ENCODE results near the gene AUNIP.

Gene AUNIP

GRCh38 chr1:25826571-25826970, 32.7 kb downstream of the AUNIP start:
- POLR2A ChIA-PET, result no interaction called here
- Histone ChIP-seq H3K9me3 (ENCODE audit: control insufficient read depth, insufficient read depth, low read depth, low read length) (no peaks in the 10 kb centered on the region), H3K4me3 (ENCODE audit: low read depth, low read length) (no peak overlapping the region), H3K27ac (ENCODE audit: extremely low read depth, low read depth, low read length) (no peak overlapping the region), H3K36me3 (ENCODE audit: control insufficient read depth in 2 of 2, insufficient read depth in 1 of 2, low read length in 2 of 2) (peaks cover 10 to 87% of the 10 kb centered on the region in 2 experiments), H3K4me1 (ENCODE audit: control insufficient read depth, insufficient read depth, low read length) (no peaks in the 10 kb centered on the region)
- TF ChIP-seq ZNF600 (tag by site-specific recombination; IDR thresholded peaks at IDR 0.05) (0 out of 2 replicates have a peak, but pooled peaks have one; percentile 46), MYNN (tag by site-specific recombination; IDR thresholded peaks at IDR 0.05; ENCODE audit: borderline replicate concordance) (no peak)
- CTCF ChIA-PET, result no interaction called here

GRCh38 chr1:25825605-25826004, 33.7 kb downstream of the AUNIP start:
- ChIA-PET CTCF (interaction anchor here (0.7 to 1.1 kb wide), 2 partner anchors 31 to 56 kb away, joined by 3 read pairs; no protein-coding TSS in a partner anchor), POLR2A (no interaction called here)
- H3K9me3 ChIP-seq (ENCODE audit: control insufficient read depth, insufficient read depth, low read depth, low read length), result no peaks in the 10 kb centered on the region
- H3K4me1 ChIP-seq (ENCODE audit: control insufficient read depth, insufficient read depth, low read length), result no peaks in the 10 kb centered on the region
- H3K36me3 ChIP-seq (ENCODE audit: control insufficient read depth in 2 of 2, insufficient read depth in 1 of 2, low read length in 2 of 2), result peaks cover 10 to 81% of the 10 kb centered on the region in 2 experiments; a peak in 2 of 3 replicates
- no peak overlapping the region for H3K27ac ChIP-seq (ENCODE audit: extremely low read depth, low read depth, low read length)
- TF ChIP-seq SCRT2 (tag by site-specific recombination; IDR thresholded peaks at IDR 0.05), result 0 out of 2 replicates have a peak, but pooled peaks have one; percentile 29
- TF ChIP-seq ZSCAN16 (tag by site-specific recombination; IDR thresholded peaks at IDR 0.05), result no peak
- no peak for TF ChIP-seq KLF8 (tag by site-specific recombination; IDR thresholded peaks at IDR 0.05)
- TF ChIP-seq ZNF660 (tag by site-specific recombination; IDR thresholded peaks at IDR 0.05), result no peak
- TF ChIP-seq PRDM1 (tag by site-specific recombination; IDR thresholded peaks at IDR 0.05), result no peak
- no peak for TF ChIP-seq ZBTB20 (tag by site-specific recombination; IDR thresholded peaks at IDR 0.05)
- TF ChIP-seq, protein P1, sequence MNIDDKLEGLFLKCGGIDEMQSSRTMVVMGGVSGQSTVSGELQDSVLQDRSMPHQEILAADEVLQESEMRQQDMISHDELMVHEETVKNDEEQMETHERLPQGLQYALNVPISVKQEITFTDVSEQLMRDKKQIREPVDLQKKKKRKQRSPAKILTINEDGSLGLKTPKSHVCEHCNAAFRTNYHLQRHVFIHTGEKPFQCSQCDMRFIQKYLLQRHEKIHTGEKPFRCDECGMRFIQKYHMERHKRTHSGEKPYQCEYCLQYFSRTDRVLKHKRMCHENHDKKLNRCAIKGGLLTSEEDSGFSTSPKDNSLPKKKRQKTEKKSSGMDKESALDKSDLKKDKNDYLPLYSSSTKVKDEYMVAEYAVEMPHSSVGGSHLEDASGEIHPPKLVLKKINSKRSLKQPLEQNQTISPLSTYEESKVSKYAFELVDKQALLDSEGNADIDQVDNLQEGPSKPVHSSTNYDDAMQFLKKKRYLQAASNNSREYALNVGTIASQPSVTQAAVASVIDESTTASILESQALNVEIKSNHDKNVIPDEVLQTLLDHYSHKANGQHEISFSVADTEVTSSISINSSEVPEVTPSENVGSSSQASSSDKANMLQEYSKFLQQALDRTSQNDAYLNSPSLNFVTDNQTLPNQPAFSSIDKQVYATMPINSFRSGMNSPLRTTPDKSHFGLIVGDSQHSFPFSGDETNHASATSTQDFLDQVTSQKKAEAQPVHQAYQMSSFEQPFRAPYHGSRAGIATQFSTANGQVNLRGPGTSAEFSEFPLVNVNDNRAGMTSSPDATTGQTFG (tag by site-specific recombination; IDR thresholded peaks at IDR 0.05; ENCODE audit: borderline replicate concordance), result no peak
- H3K4me3 ChIP-seq (ENCODE audit: low read depth, low read length), result no peak overlapping the region

DNA sequence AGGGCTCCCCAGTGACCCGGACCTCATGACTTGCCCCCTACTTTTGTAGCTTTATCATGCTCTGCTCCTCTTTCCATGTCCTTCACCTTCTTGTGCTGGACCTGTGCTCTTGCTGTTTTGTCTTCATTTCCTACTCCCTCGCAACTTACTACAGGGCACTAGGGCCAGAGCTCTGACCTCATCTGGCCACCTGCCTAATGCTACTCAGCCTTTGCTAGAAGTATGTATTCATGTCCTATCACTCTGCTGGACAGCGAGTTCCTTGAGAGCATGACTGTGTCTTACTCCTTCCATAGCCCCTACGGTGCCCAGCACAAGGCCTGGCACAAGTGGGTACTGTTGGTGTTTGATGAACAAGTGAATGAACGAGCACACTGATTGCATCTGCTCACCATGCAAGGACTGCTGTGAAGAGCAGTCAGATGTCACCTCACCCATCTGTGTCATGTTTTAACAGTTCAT, 37.6 kb downstream of the AUNIP start:
- TF ChIP-seq HIC1 (tag by site-specific recombination; IDR thresholded peaks at IDR 0.05) (peak; percentile 41; the same call in 1 of the 2 replicates), ZNF138 (tag by site-specific recombination; IDR thresholded peaks at IDR 0.05; ENCODE audit: borderline replicate concordance) (no peak)
- TF ChIP-seq, protein P2, sequence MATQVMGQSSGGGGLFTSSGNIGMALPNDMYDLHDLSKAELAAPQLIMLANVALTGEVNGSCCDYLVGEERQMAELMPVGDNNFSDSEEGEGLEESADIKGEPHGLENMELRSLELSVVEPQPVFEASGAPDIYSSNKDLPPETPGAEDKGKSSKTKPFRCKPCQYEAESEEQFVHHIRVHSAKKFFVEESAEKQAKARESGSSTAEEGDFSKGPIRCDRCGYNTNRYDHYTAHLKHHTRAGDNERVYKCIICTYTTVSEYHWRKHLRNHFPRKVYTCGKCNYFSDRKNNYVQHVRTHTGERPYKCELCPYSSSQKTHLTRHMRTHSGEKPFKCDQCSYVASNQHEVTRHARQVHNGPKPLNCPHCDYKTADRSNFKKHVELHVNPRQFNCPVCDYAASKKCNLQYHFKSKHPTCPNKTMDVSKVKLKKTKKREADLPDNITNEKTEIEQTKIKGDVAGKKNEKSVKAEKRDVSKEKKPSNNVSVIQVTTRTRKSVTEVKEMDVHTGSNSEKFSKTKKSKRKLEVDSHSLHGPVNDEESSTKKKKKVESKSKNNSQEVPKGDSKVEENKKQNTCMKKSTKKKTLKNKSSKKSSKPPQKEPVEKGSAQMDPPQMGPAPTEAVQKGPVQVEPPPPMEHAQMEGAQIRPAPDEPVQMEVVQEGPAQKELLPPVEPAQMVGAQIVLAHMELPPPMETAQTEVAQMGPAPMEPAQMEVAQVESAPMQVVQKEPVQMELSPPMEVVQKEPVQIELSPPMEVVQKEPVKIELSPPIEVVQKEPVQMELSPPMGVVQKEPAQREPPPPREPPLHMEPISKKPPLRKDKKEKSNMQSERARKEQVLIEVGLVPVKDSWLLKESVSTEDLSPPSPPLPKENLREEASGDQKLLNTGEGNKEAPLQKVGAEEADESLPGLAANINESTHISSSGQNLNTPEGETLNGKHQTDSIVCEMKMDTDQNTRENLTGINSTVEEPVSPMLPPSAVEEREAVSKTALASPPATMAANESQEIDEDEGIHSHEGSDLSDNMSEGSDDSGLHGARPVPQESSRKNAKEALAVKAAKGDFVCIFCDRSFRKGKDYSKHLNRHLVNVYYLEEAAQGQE (tag by site-specific recombination; IDR thresholded peaks at IDR 0.05), result peak; percentile 64
- Histone ChIP-seq H3K9me3 (ENCODE audit: control insufficient read depth, insufficient read depth, low read depth, low read length) (no peaks in the 10 kb centered on the region), H3K36me3 (ENCODE audit: control insufficient read depth in 2 of 2, insufficient read depth in 1 of 2, low read length in 2 of 2) (peaks cover 0 to 42% of the 10 kb centered on the region in 2 experiments; a peak in 1 of 3 replicates), H3K4me1 (ENCODE audit: control insufficient read depth, insufficient read depth, low read length) (peaks cover 6% of the 10 kb centered on the region; the same call in 1 of the 2 replicates), H3K4me3 (ENCODE audit: low read depth, low read length) (no peak overlapping the region), H3K27ac (ENCODE audit: extremely low read depth, low read depth, low read length) (no peak overlapping the region)
- CTCF ChIA-PET, result interaction anchor here (1.0 to 1.2 kb wide), 2 partner anchors 74 to 183 kb away, joined by 3 read pairs; no protein-coding TSS in a partner anchor
- POLR2A ChIA-PET, result interaction anchor here (1.1 to 2.9 kb wide), 2 partner anchors 11 to 54 kb away, joined by 4 to 7 read pairs; partner anchors contain the start of gene PAQR7
